ENCODE measurements around the gene SYT11.
"Not testable (repeated sequence)": the region's sequence is repeated elsewhere in the genome, so short reads cannot be mapped to it uniquely, and the experiment has no call there.

The SYT11 gene

DNA sequence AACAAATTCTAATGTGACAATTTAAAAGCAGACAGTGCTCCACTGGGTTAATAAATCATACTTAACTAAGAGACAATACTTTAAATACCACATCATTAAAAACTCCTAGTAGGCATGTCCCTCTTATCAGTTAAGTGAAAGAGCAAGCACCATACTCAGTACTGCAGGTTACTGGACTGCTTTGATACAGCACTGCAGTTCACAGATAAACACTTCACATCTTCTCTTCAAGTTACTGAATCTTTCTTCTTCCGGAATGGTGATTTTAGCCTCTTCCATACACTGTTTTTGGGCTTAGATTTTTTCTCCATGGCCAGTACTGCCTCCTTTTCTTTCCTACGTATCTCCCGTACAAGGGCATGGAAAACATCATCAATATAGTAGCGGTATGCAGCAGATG is 40.8 kb downstream of the SYT11 start:
- no peak for DNase-seq

DNA sequence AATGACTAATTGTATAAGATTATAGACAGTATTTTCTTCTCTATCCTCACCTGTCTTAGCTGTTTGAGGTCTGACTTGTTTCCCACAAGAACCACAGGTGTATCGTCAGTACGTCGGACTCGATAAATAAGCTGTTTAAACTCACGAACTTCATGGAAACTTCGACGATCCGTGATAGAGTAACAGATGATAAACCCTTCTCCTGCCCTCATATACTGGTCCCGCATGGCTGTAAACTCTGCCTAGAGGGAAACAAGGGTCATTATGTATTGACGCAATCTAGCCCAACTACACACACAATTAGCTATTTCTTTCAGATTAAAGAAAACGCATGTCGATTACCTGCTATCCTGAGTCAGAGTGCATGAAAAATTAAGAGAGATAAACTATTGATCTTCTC is 44.9 kb downstream of the SYT11 start:
- no peak for DNase-seq

DNA sequence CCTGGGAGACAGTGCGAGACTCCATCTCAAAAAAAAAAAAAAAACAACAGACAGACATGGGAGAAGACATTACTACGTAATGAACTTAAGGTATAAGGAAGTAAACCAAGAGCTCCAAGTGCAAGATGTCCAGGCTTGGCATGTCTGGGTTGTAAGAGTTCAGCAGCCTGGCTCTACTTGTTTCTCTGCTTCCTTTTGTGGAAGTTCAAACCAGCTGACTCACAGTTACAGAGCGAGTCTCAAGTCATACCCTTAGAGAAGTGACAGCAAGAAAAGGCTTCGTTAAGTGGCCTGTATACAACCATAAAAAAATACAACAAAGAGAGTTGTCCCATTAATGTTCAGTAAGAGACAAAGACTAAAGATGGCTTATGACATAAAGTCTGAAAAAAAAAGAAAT is 50.5 kb downstream of the SYT11 start:
- no peak for DNase-seq

DNA sequence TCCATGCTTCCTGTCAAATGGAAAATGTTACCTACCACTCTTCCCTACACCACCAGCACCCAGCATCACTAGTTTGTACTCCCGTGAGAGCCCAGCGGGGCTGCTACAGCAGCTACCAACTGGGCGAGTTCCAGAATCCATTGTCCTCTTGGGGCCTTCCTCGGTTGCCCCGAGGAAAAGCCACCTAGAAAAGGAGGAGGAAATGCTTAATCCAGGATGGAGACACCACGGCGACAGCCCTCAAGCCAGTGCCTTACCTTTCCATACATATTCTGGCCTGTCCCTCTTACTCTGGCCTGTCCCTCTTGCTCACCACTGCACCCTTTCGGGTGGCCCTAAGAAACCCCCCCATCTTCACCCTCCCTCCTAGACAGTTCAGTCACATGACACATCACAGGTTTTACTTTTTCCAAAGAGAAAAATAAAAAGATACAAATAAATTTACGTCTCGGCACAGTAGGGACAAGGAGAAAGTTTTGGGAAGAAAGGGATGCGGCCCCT is 51.3 kb downstream of the SYT11 start:
- DNase-seq: peak; percentile 60

DNA sequence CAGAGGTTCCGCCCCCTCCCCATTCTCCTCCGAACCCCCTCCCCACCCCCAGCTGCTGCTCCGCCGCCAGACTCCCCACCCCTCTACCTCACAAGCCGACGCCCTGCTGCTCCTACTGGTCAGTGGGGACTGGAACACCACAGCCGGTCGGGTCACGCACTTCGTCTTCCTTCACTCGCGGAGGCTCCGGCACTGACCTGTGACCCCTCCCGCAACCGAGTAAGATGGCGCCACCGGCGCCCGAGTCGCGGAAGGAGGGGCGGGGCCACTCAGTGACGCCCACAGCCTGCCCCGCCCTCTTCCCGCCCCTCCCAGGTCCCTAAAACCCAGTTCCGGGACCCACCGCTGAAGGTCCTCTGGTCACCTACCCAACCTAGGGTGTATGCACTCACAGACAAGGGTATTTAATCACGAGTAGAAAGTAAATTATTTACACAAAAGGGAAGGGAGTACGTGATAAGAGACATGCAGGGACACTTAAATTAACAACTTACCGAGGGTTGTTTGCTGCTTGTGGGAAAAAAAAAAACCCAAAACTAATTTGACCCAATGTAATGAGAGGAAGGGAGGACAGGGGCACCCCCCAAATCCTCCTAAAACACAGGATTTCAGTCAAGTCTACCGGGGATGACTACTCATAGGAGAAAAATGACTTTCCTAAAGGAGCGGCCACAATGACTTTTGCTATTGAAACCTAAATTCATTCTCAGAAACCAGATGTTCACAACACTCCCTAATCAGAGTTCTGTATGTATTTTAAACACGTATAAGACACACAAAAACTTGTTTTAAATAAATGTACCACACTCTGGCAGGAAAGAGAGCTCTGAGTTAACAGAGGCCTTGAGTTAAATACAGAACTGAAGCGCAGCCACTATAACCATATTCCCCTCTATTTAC is 52.0 kb downstream of the SYT11 start, which contains the start of gene RIT1:
TSS of gene RIT1 (minus strand) at position 194 of the 900 bp plus-strand sequence. CDS start 588 bp downstream, outside the sequence.
- peak; percentile 91 for DNase-seq

DNA sequence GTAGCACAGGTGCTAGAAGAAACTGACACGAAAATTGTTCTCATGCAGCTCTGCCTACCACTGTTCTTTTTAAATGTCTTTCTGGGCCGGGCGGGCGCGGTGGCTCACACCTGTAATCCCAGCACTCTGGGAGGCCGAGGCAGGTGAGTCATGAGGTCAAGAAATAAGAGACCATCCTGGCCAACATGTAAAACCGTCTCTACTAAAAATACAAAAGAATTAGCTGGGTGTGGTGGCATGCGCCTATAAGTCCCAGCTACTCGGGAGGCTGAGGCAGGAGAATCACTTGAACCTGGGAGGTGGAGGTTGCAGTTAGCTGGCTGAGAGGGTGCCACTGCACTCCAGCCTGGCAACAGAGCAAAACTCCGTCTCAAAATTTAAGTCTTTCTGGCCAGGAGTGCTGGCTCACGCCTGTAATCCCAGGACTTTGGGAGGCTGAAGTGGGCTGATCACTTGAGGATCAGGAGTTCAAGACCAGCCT is 52.7 kb downstream of the SYT11 start:
- no peak for DNase-seq

DNA sequence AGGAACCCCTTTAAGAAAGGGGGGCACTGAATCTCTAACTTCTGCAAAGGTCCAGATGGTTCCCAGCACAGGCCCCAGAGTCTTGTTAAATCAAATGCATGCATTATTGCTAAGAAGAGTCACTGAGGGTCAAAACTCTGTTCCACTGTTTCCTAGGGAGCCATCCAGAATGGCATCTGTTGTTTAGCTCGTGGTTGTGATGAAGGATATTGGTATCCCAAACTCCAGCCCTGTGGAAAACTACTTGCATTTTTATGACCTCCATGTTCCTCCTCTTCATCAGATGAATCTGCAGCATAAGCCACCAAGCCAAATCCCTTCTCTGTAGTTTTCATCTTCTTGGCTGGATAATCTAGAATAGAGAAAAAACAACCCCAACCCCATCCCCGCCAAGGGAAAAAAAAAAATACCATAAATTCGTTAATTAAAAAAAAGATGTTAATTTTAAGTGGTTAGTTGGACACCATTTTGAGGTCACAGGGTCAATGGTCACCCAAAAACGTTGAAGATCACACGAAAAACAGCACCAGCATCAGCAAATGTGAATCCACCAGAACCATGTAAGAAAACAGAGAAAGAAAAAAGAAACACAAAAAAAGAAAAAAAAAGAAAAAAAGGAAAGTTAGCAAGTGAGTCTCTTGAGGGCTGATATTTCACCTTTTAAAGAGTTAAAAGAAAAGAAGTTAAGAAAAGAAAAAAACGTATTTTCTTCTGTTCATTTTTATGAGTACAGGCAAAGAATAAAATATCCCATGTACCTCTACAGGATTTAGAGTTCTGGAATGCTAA is 54.8 kb downstream of the SYT11 start:
- DNase-seq: no peak

DNA sequence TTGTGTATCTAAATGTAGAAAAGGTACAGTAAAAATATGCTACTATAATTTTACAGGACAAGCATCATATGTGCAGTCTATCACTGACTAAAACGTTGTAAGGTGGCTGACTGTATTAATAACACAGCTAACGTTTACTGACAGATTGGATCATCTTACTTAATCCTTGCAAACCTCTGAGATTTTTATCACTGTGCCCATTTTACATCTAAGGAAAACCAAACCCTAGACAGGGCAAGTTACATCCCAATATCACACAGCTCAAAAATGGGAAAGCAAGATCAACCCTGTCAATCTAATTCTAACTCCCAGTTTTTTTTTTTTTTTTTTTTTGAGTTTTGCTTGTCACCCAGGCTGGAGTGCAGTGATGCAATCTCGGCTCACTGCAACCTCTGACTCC is 59.3 kb downstream of the SYT11 start:
- no peak for DNase-seq

DNA sequence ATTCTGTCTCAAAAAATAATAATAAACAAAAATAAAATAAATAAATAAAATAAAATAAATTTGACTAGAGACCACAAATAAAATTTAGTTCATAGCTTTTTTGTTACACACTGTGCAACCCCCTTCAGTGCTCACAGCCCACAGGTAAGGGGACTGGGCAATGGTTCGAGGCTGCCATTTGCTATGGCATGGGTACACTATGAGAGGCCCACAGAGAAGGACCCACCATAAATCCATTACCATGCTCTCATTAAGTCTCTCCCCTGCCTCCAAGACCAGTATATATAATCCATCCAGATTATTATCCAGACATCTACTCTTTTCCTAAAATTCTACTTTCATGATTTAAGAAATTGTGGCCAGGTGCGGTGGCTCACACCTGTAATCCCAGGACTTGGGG is 60.4 kb downstream of the SYT11 start:
- DNase-seq: no peak

DNA sequence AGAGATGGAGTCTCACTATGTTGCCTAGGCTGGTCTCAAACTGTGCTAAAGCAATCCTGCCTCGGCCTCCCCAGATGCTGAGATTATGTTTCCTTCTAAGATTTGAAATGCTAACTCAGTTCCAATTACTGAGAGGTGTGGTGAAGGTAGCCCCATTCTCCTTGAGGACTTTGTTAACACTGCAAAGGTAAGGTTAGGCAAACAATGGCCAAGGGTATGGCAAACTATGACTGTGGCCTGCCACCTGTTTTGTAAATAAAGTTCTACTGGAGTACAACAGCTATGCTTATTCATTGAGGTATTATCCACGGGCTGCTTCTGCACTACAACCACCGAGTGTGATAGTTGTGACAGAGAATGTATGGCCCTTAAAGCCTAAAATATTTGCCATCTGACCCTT is 61.4 kb downstream of the SYT11 start:
- DNase-seq: no peak

DNA sequence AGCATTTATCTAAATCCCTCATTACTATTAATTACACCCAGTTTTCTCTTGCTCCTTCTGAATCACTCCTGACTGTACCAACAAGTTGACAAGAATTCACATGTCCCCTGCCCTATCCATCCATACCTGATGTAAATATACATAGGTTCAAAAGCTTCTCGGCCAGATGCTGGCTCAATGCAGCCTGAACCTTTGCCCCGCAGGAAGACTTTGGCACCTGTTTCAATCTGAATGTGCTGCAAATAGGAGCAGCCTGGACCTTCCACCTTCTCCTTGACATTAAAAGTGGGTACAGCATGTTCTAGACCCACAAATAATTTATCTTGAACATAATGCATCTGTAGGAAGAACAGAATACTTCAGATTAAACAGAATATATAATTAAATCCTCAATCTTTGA is 66.1 kb downstream of the SYT11 start:
- no peak for DNase-seq

DNA sequence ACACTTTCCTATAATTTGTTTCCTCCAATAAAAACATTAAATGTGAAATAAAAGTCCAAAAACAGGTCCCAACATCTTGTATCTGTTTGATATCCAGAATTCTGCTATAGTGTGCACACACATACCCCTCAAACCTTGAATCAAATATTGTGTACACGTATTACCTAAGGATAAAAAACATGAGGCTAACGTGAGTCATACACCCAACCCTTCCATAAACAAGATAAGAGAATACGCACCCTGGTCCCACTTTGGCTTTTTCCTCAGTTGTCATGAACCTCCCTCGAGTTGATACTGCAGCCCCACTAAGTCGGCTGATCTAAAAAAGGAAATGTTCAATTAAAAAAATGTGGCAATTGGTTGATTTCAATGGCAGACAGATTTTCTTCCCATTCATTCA is 69.7 kb downstream of the SYT11 start:
- no peak for DNase-seq

DNA sequence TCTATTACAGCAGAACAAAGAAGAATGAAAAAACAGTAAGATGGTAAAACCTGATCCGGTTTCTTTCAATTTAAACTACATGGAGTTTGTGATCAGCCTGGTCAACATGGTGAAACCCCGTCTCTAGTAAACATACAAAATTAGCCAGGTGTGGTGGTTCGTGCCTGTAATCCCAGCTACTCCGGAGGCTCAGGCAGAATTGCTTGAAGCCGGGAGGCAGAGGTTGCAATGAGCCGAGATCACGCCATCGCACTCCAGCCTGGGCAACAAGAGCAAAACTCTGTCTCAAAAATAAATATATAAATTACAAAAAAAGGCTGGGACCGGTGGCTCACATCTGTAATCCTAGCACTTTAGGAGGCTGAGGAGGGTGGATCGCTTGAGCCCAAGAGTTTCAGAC is 71.4 kb downstream of the SYT11 start:
- not testable (repeated sequence) for DNase-seq

DNA sequence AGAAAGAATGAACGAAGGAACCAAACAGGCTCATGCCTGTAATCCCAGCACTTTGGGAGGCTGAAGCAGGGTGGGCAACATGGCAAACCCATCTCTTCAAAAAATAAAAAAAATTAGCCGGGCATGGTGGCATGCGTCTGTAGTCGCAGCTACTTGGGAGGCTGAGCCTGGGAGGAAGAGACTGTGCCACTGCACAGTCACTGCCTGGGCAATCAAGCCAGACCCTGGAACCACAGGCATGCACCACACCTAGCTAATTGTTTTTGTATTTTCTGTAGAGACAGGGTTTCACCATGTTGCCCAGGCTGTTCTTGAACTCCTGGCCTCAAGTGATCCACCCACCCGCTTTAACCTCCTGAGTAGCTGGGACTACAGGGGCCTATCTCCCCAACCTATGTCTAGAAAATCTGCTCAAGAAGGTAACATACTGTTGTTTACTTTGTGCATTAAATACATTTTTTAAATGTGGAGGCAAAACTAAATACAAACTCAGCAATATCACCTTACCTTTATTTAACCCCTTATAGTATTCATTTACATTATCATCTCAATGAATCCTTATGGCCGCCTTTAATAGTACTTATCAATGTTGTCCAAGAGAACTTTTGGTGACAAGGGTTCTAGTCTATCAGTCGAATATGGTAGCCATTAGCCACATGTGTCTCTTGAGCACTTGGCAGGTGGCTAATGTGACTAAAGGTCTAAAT is 72.1 kb downstream of the SYT11 start:
- DNase-seq: no peak

DNA sequence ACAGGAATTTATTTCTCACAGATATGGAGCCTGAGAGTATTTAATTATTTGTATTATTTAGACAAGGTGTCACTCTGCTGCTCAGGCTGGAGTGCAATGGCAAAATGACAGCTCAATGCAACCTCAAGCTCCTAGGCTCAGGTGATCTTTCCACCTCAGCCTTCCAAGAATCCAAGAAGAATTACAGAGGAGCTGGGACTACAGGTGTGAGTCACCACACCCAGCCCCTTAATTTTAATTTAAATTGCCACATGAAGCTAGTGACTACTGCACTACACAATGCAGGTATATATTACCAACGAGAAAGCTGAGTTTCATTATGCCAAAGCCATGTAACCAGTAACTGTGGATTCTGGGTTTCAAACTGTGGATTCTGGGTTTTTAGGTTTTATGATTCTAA is 72.7 kb downstream of the SYT11 start:
- DNase-seq: no peak

DNA sequence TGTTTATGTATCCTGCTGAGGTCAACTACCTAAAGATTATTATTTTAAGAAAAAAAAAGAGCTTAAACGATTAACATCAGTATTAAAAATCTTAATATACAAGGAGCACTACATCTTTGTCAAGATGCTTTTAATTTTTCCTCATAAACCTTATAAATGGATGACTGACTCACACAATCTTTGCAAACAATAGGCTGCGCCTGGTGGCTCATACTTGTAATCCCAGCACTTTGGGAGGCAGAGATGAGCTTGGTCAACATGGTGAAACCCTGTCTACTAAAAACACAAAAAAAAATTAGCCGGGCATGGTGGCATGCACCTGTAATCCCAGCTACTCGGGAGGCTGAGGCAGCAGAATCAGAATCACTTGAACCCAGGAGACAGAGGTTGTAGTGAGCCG is 73.1 kb downstream of the SYT11 start:
- DNase-seq: no peak

DNA sequence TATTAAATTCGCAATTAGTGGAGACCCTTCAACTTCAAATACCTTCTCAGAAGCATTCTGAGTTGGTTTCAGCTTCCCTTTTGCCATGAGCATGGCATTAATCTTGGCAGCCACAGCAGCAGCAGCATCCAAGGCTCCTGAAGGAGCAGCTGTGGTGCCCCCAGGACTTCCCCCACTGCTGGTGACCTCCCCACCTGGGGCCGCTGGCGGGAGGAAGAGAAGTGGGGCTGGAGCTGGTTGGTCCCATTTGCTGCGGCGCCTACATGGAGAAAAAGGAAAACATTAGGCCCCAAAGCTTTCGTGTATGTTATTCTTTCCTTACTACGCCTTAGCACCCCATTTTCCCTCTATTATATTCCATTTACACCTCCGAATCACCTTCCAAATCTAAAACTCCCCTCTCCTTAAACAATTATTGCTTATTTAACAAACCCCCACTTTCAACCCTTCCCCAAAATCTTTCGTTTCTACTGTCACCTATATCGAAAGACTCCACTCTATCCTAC is 74.3 kb downstream of the SYT11 start:
- DNase-seq: no peak

DNA sequence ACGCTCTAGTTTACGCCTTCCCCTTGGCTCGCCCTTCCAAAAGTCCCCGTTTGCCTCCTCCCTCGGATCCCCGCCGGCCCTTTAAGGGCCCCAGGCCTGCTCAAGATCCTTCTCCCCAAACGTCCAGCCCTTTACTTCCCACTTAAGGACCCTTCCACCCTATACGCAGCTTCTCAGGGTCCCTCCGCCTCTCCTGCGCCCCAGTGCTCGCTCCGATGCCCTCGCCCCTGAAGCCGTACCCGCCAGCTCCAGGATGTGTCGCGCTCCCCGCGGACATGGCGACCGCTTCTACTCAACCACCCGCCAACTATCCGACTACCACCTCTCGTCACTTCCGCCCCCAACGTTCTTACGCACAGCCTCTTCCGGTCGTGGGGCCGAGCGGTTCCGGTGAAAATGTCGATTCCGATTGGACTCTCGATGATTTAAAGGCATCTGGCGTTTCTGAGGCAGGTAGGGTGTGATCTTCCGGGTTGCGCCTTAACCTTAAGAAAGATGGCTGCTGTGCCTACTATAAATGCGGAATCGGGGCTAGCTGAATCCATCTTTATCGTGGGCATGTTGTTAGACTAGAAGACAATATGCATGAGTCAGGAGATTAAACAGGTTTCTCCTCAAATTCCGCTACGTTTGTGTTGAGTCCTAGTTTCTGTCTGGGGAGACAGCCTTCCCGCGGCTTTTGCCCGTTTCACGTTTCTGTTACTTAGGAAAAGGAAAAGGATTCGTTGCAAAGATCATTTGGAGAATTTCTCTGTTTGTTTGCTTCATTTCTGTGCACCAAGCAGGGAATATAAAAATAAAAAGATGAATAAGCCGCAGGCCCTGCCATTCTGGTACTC is 74.9 kb downstream of the SYT11 start, which contains the start of gene KHDC4:
TSS of gene KHDC4 (minus strand) at position 317 of the 839 bp plus-strand sequence. CDS start at position 277, 40 bp downstream.
- peak; percentile 93 for DNase-seq

Data from activated CD8-positive, alpha-beta memory T cell treated with anti-CD3 and anti-CD28 coated beads for 24 hours (primary cell).